HG03378 (cell line): Measurements from ENCODE around the gene EVL.

ENCODE experiments used
- ATAC-seq: cut with Tn5 transposase; IDR thresholded peaks from one replicate; pipeline ENCODE4 v1.9.1; 2021; ENCODE audit warnings: mild to moderate bottlenecking, moderate library complexity; ENCODE audit not compliant: unreplicated experiment

EVL gene

DNA sequence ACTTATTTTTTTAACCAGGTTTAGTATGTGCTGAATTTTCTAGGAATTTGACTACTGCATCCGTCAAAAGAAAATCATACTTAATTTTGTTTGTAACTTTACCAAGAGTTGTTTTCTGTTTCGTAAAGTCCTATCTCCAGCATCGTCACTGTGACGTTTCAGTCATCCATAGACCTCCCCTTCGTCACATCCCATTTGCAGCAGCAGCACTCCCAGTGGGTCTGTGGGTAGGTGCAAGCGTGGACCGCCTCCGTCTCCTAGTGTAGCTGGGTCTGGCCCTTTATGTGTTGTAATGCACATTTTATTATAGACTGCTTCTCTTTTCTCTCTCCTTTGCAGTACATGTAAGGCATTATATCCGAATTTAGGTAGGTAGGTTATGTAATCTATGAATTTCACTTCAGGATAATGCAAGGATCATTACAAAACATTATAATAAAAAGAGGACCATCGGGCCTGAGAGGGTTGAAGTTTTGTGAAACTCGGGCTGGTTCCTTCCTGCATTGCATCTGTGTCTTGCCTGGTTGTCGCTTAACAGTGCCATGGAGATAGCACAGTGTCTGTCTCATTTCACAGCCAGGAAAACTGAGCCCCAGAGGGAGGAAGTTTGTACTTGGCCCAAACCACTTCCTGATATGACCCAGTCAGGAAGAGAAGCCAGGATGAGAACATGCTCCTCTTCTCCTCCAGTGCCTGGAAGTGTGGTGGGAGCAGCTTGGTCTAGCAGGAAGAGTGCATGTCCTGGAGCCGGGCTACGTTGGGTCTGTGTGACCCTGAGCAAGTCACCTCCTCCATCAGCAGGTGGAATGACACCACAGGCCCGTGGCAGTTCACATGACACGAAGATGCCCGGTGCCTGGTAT is 41.3 kb downstream of the EVL start:
- ATAC-seq, result no peak

DNA sequence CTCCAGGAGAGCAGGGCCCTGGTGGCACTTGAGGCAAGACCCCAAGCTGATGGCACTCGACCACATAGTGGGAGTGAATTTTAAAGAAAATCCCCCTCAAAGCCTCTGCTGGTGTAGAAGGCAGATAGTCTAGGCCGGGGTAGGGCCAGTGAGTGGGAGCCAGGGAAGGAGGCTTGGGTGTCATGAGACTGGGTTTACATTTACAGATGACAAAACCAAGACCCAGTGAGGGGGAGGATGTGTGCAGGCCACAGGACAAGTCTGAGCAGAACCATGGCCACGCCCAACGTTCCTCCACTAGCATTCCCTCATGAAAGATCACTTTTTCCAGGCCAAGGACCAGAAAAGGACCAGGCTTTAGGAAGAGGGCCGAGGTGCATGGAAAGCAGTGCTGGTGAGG is 42.0 kb downstream of the EVL start:
- ATAC-seq, result no peak

DNA sequence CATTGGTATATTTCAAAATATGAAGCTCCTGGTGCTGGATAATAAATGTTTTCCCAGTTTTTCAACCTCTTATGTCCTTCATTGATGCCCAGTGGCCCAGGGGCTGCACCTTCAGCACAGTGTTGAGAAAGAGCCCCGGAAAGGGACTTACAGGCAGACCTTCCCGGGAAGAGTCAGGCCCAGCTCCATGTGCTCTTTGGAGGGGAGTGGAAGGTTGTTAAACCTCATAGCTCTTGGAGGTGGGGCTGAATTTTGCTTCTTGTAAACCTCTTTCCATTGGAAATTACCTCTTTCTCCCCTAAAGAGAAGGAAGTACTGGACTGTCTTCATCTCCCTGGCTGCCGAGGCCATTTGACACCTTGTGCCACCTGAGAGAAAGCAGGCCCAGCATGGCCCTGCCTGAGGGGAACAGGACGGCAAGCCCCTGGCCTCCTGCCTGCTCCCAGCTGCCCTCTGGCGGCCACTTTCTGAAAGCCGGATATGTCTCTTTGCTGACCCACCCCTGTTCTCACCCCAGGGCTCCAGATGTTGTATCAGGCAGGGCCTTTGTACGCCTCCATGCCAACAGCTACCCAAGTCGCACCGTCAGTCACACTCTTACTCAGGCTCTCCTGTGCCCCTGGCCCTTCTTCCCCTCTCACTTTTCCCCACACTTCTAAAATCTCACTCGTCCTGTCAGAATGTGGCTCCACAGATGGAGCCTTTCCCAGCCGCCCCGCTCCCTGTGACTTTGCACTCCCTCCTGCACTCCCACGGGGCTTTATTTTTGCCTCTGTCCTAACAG is 43.0 kb downstream of the EVL start:
- peak; percentile 65 for ATAC-seq

DNA sequence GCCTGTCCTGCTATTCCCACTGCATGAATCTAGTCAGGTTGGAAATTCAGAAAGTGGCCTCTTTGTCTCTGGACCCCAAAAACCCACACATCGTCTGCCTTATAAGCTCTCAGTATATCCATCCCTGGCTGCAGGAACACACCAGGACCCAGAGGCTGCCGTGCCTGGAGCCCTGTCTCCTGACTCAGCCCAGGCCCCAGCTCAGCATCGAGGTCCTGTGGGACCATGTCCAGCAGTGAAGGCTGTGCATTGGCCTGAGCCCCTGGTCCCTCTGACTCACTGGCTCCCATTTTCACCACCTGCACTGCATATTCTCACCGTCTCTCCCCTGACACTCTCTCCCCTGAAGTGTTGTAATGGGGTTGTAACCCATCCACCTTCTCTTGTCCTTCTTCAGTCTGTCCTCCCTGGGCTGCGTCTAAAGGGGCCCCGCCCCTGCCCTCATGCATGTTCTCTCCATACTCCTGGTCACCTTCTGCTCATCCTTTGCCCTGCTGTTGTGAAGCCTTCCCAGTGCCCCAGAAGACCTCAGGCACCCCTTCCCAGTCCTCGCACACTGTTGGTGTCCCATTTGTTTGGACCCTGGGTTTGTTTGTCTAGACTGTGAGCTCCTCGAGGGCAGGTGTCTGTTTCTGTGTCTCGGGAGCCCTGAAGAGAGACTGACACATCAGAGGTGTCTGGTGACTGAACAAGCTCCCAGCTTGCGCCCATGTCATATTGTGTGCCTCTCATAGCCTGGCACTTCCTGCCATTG is 43.8 kb downstream of the EVL start:
- no peak for ATAC-seq

DNA sequence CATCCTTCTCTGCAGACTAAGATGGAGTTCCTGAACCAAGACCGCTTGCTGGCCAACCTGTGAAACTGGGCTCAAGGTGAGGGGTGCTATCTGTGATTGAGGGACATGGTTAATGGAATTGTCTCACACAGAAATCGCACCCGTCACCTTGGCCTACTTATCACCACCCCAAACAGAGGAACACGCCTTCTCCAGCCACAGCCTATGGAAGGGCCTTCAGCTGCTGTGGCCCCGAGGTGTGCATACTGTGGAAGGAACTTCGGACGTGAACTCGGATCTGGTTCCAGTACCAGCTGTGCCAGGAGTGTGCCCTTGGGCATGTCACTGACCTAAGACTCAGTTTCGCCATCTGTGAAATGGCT is 44.4 kb downstream of the EVL start:
- no peak for ATAC-seq

DNA sequence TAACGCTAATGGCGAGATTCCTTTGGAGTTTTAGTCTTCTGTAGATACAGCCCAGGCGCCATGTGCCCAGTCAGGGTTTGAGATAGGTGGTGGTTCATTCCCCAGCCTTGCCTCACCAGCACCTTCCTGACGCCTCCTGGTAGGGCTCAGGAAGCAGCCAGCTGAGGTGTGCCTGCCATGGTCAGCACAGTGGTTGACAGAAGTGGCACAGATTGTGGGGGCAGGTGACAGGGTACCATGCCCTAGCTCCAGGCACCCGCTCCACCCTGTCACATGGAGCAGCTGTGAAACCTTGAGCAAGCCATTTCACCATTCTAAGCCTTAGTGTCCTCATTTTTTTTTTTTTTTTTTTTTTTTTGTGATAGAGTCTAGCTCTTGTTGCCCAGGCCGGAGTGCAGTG is 45.6 kb downstream of the EVL start:
- ATAC-seq, result no peak

DNA sequence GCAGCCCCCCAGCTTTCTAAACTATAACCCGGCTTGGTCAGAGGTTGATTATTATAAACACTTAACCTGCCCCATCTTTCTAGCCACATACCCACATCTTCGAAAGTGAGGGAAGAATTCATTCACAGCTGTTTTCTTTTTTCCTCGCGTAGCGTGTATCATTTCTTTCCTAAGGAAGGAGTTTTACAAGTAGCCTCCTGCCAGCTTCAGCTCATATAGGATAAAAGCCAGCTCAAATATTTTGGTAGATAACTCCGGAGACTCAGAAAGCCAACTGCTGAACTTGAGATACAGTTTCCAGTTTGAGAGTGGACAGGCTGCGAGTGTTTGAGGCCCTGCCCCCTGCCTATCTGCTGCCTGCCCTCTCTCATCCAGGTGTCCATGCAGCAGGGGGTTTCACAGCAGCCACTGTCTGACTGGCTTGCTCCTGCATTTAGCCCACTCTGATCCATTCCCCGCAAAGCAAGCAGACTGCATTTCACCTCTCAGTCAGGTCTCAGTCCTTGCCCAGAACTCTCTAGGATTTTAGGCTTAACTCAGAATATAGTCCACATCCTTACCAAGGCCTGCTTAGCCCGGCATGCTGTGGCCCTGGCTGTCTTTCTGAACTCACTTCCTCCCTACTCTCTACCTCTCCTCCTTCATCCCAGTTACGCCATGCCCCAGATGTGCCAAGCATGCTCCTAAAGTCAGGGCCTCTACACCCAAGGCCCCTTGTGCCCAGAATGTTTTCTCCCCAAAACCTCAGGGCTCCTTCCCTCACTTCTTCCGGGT is 46.9 kb downstream of the EVL start:
- no peak for ATAC-seq

DNA sequence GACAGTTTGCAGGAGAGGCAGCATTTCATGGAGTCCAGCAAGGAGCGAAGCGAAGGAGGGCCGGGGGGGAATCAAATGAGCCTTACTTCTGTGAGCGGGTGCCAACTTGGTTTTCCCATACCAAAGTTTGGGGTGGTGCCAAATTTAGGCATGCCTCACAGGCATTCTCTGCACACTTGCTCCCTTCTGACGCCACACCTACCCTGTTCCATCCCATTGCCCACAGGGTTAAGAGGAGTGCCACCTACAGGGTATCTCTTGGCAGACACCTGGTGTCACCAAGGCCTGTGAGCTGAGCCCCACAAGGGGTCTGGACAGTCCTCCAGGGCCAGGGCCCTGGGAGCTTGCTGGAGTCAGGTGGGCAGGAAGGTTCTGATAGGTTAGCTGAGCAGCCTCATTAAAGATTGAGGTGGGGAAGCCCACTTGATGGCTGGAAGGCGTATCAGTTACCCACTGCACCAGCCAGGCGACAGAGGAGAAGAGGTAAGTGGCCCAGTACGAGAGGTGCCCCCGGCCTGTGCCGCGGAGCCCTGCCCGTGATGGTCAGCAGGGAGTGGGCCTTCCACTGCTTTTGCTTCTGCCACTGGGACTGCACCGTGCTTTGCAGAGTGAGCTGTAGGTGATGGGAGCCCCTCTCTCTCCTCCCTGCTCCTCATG is 49.0 kb downstream of the EVL start:
- no peak for ATAC-seq

DNA sequence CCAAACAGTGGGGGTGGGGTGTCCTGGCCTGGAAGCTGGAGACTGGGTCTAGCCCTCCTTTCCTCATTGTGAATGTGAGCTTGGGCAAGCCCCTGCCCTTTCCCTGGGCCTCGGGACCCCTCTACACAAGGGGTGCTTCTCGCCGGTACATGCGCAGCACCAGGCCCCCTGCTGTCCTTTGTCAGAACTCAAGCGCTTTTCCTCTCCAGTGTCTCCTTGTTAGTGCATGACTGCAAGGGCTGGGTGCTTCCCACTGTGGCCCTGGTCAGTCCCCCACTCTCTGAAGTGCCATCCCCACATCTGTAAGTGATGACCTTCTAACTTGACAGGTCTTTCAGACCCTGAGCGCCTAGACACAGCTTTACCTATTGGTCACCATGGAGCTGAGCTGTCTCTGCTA is 50.0 kb downstream of the EVL start:
- no peak for ATAC-seq

DNA sequence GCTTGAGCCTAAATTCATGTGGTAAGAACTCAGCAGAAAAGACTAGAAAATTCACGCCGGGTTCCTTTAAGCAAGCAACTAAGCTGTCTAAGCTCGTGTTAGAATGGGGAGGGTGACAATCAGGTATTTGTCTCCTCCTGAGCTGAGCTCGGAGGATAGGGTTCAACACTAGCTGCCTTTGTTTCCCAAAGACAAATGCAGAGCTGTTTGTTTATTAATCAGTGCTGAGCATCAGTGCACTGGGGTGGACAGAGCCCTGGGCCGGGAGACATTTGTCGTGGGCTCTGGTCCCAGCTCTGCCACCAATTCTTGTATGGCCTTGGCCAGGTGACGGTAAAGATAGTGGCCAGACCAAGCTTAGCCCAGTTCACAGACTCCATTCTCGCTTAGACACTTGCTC is 50.5 kb downstream of the EVL start:
- ATAC-seq, result no peak

DNA sequence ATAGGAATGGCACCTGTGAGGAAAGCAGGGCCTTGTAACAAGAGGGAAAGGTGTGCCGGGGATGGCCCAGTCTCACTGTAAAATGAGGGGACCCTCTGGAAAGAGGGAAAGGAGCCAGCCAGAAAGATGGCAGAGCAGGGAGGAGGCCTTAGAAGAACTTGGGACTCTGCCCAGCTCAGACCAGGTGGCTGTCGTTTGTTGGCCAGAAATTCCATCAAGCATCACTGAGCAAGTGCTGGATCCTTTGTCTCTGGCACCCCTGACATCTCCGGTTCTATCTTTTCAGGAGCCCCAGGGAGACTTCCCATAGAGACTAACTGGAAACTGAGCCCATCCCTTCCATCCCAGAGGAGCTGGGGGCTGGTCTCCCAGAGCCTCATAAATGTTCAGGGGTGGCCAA is 50.9 kb downstream of the EVL start:
- no peak for ATAC-seq

DNA sequence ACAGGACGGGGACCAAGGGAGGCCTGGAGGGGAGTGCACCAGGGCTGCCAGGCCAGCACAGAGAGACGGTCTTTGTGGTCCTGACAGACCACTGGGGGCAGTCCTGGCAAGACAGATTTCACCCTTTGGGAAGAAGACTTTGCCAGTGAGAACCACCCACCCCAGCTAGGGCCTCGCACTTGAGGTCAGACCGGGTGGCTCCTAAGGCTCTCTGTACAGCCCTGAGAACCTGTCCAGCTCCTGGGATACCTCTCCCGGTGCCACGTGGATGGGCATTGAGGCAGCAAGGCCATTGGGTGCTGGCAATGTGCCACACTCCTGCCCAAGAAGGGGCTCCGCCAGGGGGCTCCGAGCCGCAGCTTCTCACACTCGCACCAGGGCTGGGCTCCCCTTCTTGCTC is 51.8 kb downstream of the EVL start:
- ATAC-seq, result no peak

DNA sequence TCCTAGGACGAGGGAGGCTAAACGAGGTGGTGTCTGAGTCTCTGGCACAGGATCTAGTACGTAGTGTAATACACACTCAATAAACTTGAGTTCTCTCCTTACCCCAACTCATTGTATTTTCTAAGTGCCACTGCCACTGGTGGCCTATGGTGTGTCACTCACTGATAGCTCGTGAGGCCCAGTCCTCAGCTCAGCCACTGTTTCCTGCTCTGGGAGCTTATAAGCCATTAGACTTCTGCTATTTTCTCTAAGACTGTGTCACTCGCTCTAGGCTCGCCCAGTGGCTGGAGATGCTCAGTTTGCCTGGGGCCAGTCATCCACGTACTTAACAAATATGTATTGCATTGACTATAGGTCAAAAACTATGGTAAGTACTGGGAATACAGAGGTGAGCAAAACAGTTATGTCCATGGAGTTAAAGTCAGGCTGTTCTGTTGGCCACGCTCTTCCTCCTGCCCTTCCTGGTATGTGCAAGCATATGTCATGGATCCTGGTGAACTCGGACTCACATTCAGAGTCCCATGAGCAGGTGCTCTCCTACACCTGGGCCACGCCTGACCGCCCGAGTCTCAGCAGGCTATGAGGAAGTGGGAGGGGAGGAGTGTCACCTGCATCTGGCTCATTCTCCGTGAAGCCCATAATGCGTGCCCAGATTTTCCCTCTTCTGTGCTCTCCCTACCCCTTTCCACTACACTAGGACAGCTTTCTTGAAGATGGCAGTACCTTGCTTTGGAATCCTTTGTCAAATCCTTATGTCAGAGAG is 52.6 kb downstream of the EVL start:
- no peak for ATAC-seq

DNA sequence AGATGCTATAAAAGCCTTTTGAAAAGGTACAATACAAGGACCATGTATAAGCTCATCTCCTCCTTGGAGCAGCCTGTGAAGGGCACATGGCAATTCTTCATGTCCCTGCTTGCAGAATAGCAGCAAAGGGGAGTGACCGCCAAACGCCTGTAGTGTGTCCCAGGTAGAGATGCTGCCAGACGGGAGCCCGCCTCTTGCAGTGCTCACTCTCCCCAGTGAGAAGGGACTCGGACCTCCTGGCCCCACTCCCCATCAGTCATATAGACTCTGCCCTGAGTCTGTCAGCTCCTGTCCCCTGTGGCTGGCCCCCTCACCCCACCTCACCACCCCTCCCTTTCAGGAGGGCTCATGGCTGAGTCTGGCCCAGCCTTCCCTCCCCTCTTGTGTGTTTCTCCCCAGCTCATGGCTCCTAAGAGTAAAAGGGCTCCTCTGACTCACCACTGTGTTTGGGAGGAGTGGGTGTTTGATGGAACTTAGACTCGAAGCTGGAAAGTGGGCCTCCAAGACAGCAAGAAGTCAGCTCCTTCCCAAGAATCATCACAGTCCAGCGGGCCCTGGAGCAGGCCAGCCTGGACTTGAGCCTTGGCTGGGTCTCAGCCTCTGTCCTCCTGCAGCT is 53.3 kb downstream of the EVL start:
- ATAC-seq, result no peak

DNA sequence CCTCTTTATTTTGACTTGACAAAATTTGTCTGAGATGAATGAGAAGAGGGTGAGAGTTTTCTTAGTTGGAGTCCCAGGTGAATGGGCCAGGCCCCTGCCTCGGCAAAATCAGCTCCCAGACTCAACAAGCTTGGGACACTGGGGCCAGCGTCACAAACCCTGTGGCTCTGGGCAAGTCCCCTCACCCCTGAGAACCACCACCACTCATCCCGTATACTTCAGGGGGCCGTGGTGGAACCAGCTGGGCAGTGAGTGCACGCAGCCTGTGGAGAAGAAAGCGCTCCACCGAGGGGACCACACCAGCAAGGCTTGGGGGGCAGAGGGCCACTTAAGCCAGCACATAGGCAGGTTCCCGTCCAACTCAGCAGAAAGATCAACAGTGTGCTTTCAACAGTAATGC is 54.0 kb downstream of the EVL start:
- no peak for ATAC-seq

DNA sequence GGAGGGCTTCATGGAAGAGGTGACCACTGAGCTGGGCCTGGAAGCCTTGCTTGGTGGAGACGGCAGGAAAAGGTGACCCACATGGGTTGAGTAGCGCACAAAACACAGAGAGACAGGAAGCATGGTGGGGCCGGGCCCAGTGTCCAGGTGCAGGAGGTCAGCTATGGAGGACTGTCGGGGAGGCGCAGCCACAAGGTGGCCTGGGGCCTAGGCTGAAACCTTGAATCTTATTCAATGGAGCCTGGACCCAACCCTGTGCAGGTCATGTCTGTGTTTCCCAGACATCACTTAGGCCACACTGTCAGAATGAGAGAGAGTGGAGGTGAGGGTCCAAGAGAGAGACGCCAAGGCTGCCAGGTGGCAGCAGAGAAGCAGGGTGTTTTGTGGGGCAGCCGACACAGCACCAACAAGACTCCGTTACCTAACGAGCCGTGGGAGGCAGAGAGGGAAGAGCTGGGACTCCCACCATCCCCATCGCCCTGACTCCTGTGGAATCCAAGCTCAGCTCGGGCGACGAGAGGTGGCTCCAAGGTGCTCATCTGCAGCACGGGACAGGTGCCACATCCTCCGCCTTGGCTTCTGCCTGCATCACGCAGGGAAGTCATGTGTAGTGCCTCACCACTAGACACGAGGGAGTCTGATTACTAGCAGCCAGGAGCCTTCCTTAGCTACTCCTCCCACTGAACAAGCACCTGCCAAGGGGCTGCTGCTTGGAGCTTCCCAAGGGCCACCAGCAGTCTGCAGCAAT is 55.5 kb downstream of the EVL start:
- ATAC-seq, result no peak

DNA sequence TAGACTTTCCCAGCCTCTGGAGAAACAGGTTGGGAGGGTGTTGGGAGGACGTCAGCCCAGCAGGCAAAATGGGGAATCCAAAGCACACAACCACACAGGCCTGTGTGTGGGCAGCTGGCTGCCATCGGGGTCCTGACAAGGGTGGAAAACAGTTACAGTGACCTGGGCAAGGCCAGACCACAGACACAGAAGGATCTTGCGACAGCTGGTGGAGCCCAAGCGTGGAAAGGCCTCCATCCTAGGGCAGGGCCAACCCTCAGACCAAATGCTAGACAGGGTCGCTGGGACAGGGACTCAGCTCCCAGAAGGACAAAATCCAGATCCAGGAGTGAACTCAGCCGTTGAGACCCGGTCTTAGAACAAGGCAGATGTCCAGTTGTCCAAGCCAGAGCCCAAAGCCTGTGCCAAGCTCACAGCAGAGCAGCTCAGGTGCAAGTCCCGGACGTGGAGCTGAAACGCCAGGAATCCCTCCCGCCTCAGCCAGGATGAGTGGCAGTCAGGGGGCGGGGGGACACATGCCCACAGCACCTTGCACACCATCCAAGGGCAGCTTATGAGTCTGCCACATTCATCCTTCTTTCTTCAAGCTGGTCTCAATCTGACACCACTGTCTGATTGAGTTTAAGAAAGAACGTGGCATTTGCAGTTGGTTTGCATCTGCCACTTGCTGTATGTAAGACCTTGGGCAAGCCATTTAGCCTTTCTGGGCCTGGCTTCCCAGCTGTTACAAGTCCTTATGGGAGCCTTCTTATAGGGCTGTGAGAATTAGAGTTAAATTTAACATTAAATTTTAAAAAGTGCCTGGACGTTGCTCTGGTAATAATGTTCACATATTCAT is 56.6 kb downstream of the EVL start:
- no peak for ATAC-seq
